Activated CD8-positive, alpha-beta memory T cell treated with anti-CD3 and anti-CD28 coated beads, Interleukin-2, amount 50 U/mL, for 1 hour (primary cell): ENCODE measurements around the gene VAV3.

Experiments
- DNase-seq: peaks from one replicate; pipeline ENCODE4 v3.0.0-alpha.2; 2020; ENCODE audit errors: extremely low read depth

The VAV3 gene

GRCh38 chr1:107590900-107591622 is 373.9 kb downstream of the VAV3 start:
- DNase-seq, result no peak

GRCh38 chr1:107590087-107590486 is 374.9 kb downstream of the VAV3 start:
- DNase-seq, result no peak

DNA sequence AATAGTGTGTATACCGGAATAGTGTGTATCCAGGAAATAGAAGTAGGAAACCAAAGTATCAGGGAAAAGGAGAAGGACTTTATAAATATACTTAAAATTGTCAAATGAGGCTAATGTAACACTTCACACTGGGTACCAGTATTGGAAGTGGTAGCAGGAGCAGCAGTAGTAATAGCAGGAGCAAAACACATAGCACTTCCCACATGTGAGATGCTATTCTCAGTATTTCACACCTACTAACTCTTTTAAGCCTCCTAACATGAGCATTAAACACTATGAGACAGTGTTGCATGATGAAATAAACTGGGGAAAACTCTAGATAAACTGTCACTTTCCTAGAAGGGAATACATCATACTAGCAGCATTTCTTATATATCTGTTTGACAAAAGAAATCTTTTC is 376.7 kb downstream of the VAV3 start:
- no peak for DNase-seq

DNA sequence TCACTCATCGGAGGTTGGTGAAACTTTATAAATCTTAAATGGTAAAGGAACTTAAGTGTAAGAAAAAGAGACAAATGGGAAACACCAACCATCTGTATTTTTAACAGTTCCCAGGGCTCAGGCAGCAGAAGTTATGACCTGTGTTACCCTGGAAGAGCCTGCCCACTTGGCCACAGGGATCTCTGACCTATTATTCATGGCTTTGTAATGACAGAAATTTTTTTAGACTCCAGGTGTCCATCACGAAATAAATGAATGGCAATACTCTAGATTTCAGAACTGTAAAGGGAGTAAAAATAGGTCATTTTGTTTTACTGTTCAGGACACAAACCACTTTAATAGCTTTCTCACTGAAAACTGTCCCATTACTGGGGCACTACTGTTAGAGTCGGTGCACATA is 389.8 kb downstream of the VAV3 start:
- DNase-seq, result no peak

DNA sequence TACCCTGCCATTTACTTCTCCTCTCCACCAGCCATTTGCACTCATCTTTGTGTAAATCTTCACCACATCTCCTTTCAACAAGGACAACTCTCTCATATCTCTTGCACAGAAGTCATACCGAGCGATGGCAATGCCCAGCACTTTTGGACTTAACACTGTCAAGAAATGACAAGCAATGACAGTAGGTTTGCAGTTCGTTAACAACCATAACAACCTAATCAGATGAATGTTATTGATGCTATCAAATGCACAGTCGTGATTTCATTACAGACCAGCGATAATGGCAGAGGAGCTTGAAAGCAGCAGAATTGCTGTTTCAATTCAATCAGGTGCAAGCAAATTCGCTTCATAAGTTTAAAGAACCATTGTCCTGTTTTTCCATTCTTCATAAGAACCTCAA is 390.9 kb downstream of the VAV3 start:
- DNase-seq, result no peak

GRCh38 chr1:107572674-107573211 is 392.2 kb downstream of the VAV3 start:
- no peak for DNase-seq

- DNase-seq, result no peak
Observed at GRCh38 chr1:107570768-107571167, 394.2 kb downstream of the VAV3 start.

GRCh38 chr1:107563441-107563840 is 401.5 kb downstream of the VAV3 start:
- DNase-seq, result no peak

DNA sequence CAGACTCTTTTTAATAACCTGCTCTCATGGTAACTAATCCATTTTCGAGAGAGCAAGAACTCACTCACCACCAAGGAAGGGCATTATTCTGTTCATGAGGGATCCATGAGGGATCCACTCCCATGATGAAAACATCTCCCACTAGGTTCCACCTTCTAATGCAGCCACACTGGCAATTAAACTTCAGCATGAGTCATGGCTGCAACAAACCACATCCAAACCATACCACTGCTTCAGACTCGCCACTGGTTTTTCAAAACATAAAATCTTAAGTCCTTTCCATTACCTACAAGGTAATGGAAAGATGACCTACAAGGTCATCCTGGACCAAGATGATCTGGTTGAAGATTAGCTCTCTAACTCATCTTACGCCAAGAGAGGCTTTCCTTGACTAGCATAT is 405.1 kb downstream of the VAV3 start:
- DNase-seq, result no peak

- DNase-seq, result no peak
Observed at GRCh38 chr1:107557095-107557494, 407.9 kb downstream of the VAV3 start.

GRCh38 chr1:107555578-107555977 is 409.4 kb downstream of the VAV3 start:
- DNase-seq, result no peak

- DNase-seq, result no peak
Observed at GRCh38 chr1:107552781-107553180, 412.2 kb downstream of the VAV3 start.

DNA sequence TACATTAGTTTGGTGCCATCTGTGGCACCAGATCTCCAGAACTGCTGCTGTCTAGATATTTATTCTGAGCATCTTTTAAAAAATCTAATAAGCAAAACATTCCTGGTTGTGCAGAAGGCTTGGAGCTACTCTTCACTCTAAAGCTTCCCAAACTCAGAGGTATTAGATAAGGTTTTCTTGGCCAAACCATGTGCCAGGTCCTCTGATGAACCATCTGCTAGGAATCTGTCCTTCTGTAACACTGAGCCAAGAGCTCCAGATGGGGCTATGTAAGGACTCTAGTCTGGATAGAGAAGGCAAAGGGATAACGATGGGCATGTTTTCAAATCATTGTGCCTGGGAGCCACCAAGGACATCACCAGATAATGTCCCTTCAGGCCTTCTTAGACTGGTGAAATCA is 413.5 kb downstream of the VAV3 start:
- no peak for DNase-seq

DNA sequence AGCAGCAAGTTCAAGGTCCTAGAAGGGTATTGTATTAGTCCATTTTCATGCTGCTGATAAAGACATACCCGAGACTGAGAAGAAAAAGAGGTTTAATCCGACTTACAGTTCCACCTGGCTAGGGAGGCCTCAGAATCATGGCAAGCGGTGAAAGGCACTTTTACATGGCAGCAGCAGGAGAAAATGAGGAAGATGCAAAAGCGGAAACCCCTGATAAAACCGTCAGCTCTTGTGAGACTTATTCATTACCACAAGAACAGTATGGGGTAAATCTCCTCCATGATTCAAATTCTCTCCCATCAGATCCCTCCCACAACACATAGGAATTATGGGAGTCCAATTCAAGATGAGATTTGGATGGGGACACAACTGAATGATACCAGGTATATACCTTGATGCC is 414.6 kb downstream of the VAV3 start:
- no peak for DNase-seq

DNA sequence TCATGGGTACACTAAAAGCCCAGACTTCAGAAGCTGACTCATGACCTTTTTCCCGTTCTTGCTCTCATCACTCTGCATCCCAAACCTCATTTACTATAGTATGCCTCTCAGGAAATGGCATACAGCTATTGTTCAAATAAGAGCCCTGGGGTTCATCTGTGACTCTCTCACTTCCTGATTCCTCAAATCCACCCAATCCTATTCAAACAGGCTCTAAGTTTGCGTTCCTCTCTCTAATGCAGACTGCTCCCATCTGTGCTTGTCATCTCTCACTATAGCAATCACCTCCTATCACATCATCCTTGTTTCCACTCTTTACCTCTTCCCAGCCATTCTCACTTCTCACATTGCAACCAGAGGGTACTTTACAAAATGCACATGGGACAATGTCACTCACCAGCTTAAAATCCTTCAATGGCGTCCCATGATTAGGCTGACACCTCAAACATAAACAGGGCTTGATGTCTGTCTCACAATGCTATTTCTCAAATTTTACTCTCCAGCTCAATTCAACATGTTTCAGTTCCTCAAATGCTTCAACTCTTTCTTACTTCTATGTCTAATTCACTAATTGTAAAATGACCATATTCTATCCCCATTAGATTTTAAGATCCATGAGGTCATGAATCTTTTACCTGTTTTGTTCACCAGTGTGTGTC is 415.7 kb downstream of the VAV3 start:
- DNase-seq, result no peak

DNA sequence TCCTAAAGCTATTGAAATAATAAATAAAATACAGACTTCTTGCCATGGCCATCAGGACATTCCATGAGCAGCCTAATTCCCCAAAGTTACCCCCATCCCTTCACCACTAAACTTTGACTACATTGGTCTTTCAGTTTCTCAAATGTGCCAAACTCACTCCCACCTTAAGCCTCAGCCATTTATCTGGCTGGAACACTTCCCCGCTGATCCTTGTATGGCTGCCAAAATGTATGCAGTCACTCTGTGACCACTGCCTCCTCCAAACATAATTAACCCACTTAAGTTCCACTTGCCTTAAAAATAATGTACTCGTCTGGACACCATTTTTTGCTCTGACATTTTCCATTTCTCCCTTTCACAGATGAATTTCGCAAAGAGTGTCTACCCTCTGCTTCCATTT is 416.7 kb downstream of the VAV3 start:
- DNase-seq, result no peak

DNA sequence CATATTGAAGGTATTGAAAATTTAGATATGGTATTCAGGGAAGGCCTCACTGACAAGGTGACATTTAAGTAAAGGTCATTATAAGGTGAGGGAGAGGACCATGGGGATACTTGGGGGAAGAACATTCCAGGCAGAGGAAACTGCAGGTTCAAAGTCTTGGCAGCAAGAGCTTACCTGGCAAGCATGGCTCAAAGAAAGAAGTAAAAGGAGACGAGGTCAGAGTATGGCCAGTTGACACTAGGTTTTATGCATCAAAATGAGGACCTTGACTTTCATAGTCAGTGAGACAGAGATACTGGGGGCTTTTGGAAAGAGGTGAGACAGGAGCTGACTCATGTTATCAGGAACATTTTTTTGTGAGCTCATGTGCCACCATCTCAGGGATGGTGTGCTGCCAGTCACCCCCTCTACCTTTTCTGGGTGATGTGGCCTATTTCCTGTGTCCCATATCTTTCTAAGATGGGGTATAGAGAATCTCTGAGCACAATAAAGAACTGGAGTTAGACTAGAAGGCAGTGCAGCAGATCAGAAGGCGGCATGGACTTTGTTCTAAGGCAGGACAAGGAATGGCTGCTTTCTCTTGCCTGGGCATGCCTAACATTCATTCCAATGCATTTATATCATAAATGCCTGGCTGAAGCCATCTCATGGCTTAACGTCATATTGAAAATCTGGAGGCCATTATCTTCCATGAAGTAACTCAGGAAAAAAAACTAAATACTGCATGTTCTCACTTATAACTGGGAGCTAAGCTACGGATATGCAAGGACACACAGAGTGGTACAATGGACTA is 417.4 kb downstream of the VAV3 start:
- DNase-seq, result no peak

DNA sequence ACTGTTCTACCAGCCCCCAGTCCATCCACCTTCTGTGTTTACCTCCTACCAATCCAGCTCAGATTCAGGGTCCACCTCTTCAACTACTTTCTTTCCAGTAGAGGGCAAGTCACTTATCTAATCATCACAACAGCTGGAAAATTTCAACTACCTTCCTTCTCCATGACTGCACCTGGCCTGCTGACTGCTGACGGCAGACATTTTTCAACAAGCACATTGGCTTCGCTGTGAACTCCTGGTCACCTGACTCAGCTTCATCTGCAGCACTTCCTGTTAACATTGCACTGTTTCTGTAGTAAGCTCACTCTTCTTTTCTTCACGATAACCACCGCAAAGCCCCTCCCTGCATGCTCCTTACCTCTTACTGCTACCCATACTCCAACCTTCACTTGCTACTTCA is 418.4 kb downstream of the VAV3 start:
- no peak for DNase-seq

DNA sequence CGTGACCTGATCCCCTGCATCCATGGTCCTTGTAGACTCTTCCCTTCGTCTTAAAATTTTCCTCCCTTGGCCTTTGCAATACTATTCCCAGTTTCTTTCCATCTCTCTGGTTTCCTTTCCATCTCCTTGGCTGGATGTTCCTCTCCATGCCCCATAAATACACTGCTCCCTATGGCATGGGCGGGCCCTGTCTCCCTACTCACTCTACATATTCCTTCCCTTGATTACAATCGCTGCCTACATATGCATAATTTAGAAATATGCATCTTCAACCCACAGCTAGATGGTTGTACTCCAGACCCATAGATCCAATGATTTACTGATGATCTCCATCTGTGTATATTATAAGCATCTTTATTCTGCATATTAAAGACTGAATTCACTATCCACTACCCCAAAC is 419.1 kb downstream of the VAV3 start:
- no peak for DNase-seq

DNA sequence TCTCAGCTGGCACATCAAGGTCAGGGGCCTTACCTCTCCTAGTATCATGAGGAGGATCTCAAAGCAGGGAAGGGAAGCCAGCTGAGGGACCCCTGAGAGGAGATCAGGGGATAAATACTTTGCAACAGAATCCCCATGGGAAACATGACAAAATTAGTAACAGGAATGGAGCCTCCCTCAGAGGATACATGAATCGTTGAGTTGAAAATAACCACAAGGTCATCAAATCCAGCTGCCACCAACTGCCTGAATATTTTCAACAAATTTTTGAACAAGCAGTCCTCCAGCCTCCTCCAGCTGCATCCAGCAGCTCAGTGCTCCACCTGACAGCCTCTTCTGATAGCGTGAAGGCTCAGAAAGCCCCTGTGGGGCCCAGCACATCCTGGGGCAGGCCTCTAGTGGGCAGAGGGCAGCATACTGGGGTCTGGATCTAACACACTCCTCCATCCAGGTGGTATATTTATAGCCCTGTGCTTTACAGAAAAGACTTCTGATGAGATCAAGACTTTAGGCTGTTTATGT is 419.9 kb downstream of the VAV3 start:
- DNase-seq, result no peak

DNA sequence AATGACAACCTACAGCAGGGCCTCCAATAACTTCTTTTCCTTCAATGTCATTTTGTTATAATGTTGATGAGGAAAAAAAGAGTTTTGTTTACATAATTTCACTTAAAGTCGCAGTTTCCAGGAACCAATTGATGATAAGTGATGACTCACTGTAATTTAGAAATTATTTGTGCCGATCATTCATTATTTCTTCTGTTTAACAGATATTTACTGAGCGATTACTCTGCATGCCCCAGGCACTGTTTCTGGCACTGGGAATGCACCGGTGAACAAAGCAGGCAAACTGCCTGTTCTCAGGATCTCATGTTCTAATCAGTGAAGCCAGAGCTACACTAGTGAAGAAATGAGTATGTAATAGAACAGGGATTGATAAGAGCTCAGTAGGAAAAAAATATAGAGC is 420.7 kb downstream of the VAV3 start:
- DNase-seq, result no peak

GRCh38 chr1:107541412-107541811 is 423.6 kb downstream of the VAV3 start:
- no peak for DNase-seq
